Measurements from ENCODE around the gene CDH13.
A peak's percentile ranks its signal among the peaks of the same experiment; 100 is the strongest.

The CDH13 gene

GRCh38 chr16:83438326-83438725 lies 811.6 kb downstream of the CDH13 start:
- no peak overlapping the region for H3K4me3 ChIP-seq (ENCODE audit: low read length)
- DNase-seq (ENCODE audit: low read depth): no peak
- no peak for TF ChIP-seq CTCF (conservative IDR thresholded peaks at IDR 0.05; ENCODE audit: low read length)

- H3K4me3 ChIP-seq (ENCODE audit: low read length): no peak overlapping the region
- DNase-seq (ENCODE audit: low read depth): no peak
- no peak for TF ChIP-seq CTCF (conservative IDR thresholded peaks at IDR 0.05; ENCODE audit: low read length)
Measured at GRCh38 chr16:83439412-83439811, 812.6 kb downstream of the CDH13 start.

- H3K4me3 ChIP-seq (ENCODE audit: low read length): no peak overlapping the region
- TF ChIP-seq CTCF (conservative IDR thresholded peaks at IDR 0.05; ENCODE audit: low read length): peak; percentile 12; the same call in 1 of the 2 replicates
- DNase-seq (ENCODE audit: low read depth): peak; percentile 15
Measured at GRCh38 chr16:83441517-83441916, 814.7 kb downstream of the CDH13 start.

- TF ChIP-seq CTCF (conservative IDR thresholded peaks at IDR 0.05; ENCODE audit: low read length): no peak
- DNase-seq (ENCODE audit: low read depth): no peak
- H3K4me3 ChIP-seq (ENCODE audit: low read length): no peak overlapping the region
Measured at GRCh38 chr16:83443972-83444371, 817.2 kb downstream of the CDH13 start.

GRCh38 chr16:83447560-83447959 lies 820.8 kb downstream of the CDH13 start:
- DNase-seq (ENCODE audit: low read depth): no peak
- H3K4me3 ChIP-seq (ENCODE audit: low read length): no peak overlapping the region
- TF ChIP-seq CTCF (conservative IDR thresholded peaks at IDR 0.05; ENCODE audit: low read length): no peak

- DNase-seq (ENCODE audit: low read depth): no peak
- no peak for TF ChIP-seq CTCF (conservative IDR thresholded peaks at IDR 0.05; ENCODE audit: low read length)
- H3K4me3 ChIP-seq (ENCODE audit: low read length): no peak overlapping the region
Measured at GRCh38 chr16:83449861-83450260, 823.1 kb downstream of the CDH13 start.

- no peak for TF ChIP-seq CTCF (conservative IDR thresholded peaks at IDR 0.05; ENCODE audit: low read length)
- no peak for DNase-seq (ENCODE audit: low read depth)
- no peak overlapping the region for H3K4me3 ChIP-seq (ENCODE audit: low read length)
Measured at GRCh38 chr16:83453977-83454376, 827.2 kb downstream of the CDH13 start.
